Measurements from ENCODE around the gene NAPA.

Gene NAPA

DNA sequence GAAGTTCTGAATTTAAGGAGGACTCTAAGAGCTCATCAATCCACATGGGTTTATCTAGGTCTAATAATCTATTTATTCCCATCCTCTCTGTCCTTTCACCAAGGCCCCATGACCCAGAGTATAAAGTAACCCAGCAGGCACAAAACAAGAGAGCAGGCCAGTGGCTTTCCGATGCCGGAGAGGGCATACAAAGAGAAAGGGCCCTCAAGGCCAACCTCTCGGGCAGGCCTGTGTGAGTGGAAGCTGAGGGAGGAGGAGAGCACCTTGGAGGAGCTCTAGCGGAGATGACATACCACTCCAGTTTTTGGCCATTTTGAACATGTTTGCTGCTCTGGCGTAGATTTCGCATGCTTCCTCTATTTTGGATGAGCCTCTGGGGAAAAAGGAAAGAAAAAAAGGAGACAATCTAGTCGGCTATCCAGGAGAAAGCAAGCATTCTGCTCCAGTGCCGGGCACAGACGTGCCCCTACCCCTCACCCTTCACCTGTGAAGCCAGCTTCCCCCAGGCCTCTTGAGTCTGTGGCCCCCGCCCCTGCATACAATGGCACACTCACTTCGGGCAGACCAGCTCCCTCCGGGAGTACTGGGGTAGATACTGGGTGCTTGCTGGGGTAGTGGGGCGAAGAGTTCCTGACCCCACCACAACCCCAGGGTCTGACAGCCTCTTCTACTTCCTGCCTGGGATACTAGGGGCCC, 11.6 kb downstream of the NAPA start:
- H3K4me3 Mint-ChIP-seq: no peak overlapping the region
- no peaks in the 10 kb centered on the region for H3K9me3 Mint-ChIP-seq
- peaks cover 30 to 44% of the 10 kb centered on the region in 2 donors for H3K36me3 Mint-ChIP-seq
- H3K27ac Mint-ChIP-seq: no peak overlapping the region
- DNase-seq (no peak), ATAC-seq (replicated peaks) (no peak)
- H3K27me3 Mint-ChIP-seq: no peaks in the 10 kb centered on the region
- peaks cover 5 to 21% of the 10 kb centered on the region in 2 donors for H3K4me1 Mint-ChIP-seq

GRCh38 chr19:47499863-47500830, 14.7 kb downstream of the NAPA start:
- Mint-ChIP-seq H3K27me3 (no peaks in the 10 kb centered on the region), H3K27ac (no peak overlapping the region), H3K4me1 (peaks cover 5 to 15% of the 10 kb centered on the region in 2 donors), H3K9me3 (no peaks in the 10 kb centered on the region), H3K4me3 (no peak overlapping the region), H3K36me3 (peaks cover 43 to 52% of the 10 kb centered on the region in 2 donors)
- no peak for DNase-seq
- no peak for ATAC-seq (replicated peaks)

DNA sequence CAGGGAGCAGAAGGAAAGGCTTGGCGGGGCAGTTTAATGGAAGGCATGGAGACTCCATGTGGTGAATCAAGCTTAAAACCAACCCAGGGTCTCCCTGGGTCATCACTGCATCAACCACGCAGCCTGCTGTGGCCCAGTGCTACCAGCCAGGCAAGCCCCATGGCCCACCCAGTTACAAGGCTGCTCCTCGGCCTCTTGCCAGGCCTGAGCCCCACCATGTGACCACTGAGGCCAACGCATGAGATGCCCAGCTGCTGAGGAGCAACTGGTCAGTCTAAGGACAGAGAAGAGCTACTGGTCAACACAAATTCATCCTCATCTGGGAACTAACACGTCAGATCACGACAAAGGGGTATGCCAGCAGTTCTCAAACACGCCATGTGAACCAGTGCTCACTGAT, 15.5 kb downstream of the NAPA start:
- no peaks in the 10 kb centered on the region for H3K27me3 Mint-ChIP-seq
- H3K36me3 Mint-ChIP-seq: peaks cover 41 to 46% of the 10 kb centered on the region in 2 donors
- H3K9me3 Mint-ChIP-seq: no peaks in the 10 kb centered on the region
- H3K4me3 Mint-ChIP-seq: no peak overlapping the region
- ATAC-seq (replicated peaks) (no peak), DNase-seq (no peak)
- peaks cover 5 to 13% of the 10 kb centered on the region in 2 donors for H3K4me1 Mint-ChIP-seq
- no peak overlapping the region for H3K27ac Mint-ChIP-seq

DNA sequence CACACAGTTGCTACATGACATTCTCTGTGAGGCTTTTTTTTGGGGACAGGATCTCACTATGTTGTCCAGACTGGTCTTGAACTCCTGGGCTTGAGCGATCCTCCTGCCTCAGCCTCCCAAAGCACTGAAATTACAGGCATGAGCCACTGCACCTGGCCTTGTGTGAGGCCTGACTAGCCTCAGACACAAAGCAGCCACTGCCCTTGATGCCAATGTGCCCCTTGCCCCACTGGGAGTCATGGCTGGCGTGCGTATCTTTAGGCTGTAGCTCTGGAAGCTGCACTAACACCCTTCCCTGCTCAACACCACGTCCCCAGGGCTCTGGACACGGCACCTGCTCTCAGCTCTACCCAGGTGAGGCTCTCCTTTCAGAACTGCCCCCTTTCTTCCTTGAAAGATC, 16.3 kb downstream of the NAPA start:
- Mint-ChIP-seq H3K9me3 (no peaks in the 10 kb centered on the region), H3K4me3 (no peak overlapping the region), H3K27ac (no peak overlapping the region), H3K36me3 (peaks cover 39 to 45% of the 10 kb centered on the region in 2 donors), H3K27me3 (no peaks in the 10 kb centered on the region), H3K4me1 (peaks cover 5 to 13% of the 10 kb centered on the region in 2 donors)
- DNase-seq: no peak
- ATAC-seq (replicated peaks): no peak

DNA sequence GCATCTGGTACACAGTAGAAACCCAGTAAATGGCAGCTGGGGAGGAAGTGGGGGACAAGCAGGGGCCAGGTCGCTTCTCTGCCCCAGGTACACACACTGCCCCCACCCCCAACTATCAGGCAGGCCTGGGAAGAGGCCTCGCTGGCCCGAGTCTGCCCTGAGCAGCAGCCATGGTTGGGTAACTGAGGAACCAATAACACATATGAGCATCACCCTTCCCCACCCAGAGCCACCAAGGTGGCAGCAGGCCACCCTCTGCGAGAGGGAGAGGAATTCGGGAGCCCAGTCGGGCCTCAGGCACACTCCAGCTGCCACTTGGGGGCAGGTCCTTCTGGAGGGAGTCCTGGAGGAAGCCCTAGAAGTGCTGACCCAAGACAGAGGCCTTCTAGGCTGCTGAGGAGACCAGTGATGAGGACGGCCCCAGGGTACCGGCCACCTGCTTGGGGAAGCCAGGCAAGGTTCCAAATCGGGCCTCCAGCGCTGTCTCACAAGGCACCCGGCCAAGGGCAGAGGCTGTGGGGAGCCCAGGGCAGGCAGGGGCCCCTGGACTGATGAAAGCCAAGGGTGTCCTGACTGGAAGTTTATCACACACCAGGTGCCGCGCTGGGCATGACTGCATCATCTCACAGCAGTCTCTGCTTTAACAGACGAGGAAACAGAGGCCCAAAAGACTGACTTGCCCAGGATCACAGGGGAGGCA, 16.9 kb downstream of the NAPA start:
- Mint-ChIP-seq H3K4me1 (peaks cover 4 to 13% of the 10 kb centered on the region in 2 donors), H3K27ac (no peak overlapping the region), H3K9me3 (no peaks in the 10 kb centered on the region), H3K4me3 (no peak overlapping the region), H3K27me3 (no peaks in the 10 kb centered on the region), H3K36me3 (peaks cover 39 to 45% of the 10 kb centered on the region in 2 donors)
- no peak for DNase-seq
- no peak for ATAC-seq (replicated peaks)

GRCh38 chr19:47497050-47497766, 17.7 kb downstream of the NAPA start:
- Mint-ChIP-seq H3K36me3 (peaks cover 35 to 39% of the 10 kb centered on the region in 2 donors), H3K4me3 (no peak overlapping the region), H3K27me3 (no peaks in the 10 kb centered on the region), H3K9me3 (no peaks in the 10 kb centered on the region), H3K4me1 (peaks cover 4 to 13% of the 10 kb centered on the region in 2 donors), H3K27ac (no peak overlapping the region)
- DNase-seq (no peak), ATAC-seq (replicated peaks) (no peak)

GRCh38 chr19:47495478-47496372, 19.1 kb downstream of the NAPA start:
- ATAC-seq (replicated peaks) (no peak), DNase-seq (no peak)
- peak overlapping the region; percentile 37 for H3K27ac Mint-ChIP-seq
- no peak overlapping the region for H3K4me3 Mint-ChIP-seq
- H3K36me3 Mint-ChIP-seq: peaks cover 30 to 42% of the 10 kb centered on the region in 2 donors
- H3K9me3 Mint-ChIP-seq: no peaks in the 10 kb centered on the region
- H3K27me3 Mint-ChIP-seq: no peaks in the 10 kb centered on the region
- peaks cover 4 to 13% of the 10 kb centered on the region in 2 donors for H3K4me1 Mint-ChIP-seq

- DNase-seq: no peak
- Mint-ChIP-seq H3K27ac (no peak overlapping the region), H3K4me1 (peaks cover 10 to 13% of the 10 kb centered on the region in 2 donors), H3K4me3 (no peak overlapping the region), H3K27me3 (no peaks in the 10 kb centered on the region), H3K36me3 (peaks cover 30 to 44% of the 10 kb centered on the region in 2 donors), H3K9me3 (no peaks in the 10 kb centered on the region)
- no peak for ATAC-seq (replicated peaks)
Measured at GRCh38 chr19:47494729-47495128, 20.1 kb downstream of the NAPA start.

GRCh38 chr19:47494211-47494547, 20.7 kb downstream of the NAPA start:
- H3K36me3 Mint-ChIP-seq: peaks cover 32 to 44% of the 10 kb centered on the region in 2 donors
- DNase-seq: no peak
- no peak overlapping the region for H3K4me3 Mint-ChIP-seq
- peaks cover 10 to 13% of the 10 kb centered on the region in 2 donors for H3K4me1 Mint-ChIP-seq
- H3K27me3 Mint-ChIP-seq: no peaks in the 10 kb centered on the region
- H3K9me3 Mint-ChIP-seq: no peaks in the 10 kb centered on the region
- ATAC-seq (replicated peaks): no peak
- no peak overlapping the region for H3K27ac Mint-ChIP-seq

GRCh38 chr19:47493378-47494210, 21.3 kb downstream of the NAPA start:
- Mint-ChIP-seq H3K27me3 (no peaks in the 10 kb centered on the region), H3K9me3 (no peaks in the 10 kb centered on the region), H3K4me3 (no peak overlapping the region), H3K27ac (no peak overlapping the region), H3K4me1 (peaks cover 7 to 13% of the 10 kb centered on the region in 2 donors), H3K36me3 (peaks cover 32 to 38% of the 10 kb centered on the region in 2 donors)
- ATAC-seq (replicated peaks) (no peak), DNase-seq (no peak)

- ATAC-seq (replicated peaks): no peak
Measured at GRCh38 chr19:47492571-47493377, 22.1 kb downstream of the NAPA start.

GRCh38 chr19:47492137-47492533, 22.7 kb downstream of the NAPA start:
- H3K4me1 Mint-ChIP-seq: peaks cover 17 to 26% of the 10 kb centered on the region in 2 donors
- peaks cover 35 to 43% of the 10 kb centered on the region in 2 donors for H3K36me3 Mint-ChIP-seq
- H3K9me3 Mint-ChIP-seq: no peaks in the 10 kb centered on the region
- DNase-seq: no peak
- ATAC-seq (replicated peaks): no peak
- no peaks in the 10 kb centered on the region for H3K27me3 Mint-ChIP-seq
- H3K27ac Mint-ChIP-seq: no peak overlapping the region
- H3K4me3 Mint-ChIP-seq: no peak overlapping the region

More at GRCh38 chr19:47492571-47493377, 22.1 kb downstream of the NAPA start:
- no peak for DNase-seq
- H3K36me3 Mint-ChIP-seq: peaks cover 34 to 38% of the 10 kb centered on the region in 2 donors
- H3K4me3 Mint-ChIP-seq: no peak overlapping the region
- H3K4me1 Mint-ChIP-seq: peaks cover 10 to 19% of the 10 kb centered on the region in 2 donors
- H3K9me3 Mint-ChIP-seq: no peaks in the 10 kb centered on the region
- no peaks in the 10 kb centered on the region for H3K27me3 Mint-ChIP-seq
- no peak overlapping the region for H3K27ac Mint-ChIP-seq

Measured in stimulated activated naive B cell treated with anti-CD40 and anti-IgM and Interleukin-4, amounts not matched to agents 10 μg/mL and 1 μg/mL and 100 μg/mL, for 72 hours (primary cell).